Ovary (tissue), 3 donors: ENCODE measurements around the gene PYM1.

Experiments
- POLR2A ChIP-seq: fragments of 450-650 bp; IDR thresholded peaks from one replicate; pipeline ENCODE4 v1.6.1; 2017; ENCODE audit warnings: antibody characterized with exemption, mild to moderate bottlenecking, moderate library complexity
- TF ChIP-seq, protein P1 (sequence below), 3 donors: fragments of 450-650 bp in 2 of 3; fragments of 200-600 bp in 1 of 3; IDR thresholded peaks; one replicate each; pipeline versions ENCODE4 v1.5.1 to v1.8.0; 2016 to 2022; ENCODE audit warnings: antibody characterized with exemption in 3 of 3, mild to moderate bottlenecking in 1 of 3
- donor health status: DM: no; HTN: no; CAD: no.

DNA sequence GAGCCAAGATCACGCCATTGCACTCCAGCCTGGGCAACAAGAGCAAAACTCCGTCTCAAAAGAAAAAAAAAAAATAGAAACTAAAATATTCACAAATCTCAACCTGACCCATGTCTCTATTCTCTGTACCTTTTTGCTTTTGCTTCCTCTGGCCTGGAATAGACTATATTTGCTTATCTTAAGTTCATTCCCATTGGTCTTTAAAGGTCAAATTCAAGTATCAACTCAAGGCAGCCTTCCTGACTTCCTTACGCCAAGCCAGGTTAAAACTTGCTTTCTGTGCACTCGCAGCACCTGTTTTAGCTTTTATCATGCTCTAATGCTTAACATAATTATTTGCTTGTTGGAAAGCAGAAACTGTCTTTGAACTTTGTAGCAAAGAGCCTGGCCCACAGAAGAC is 14.8 kb downstream of the PYM1 start:
- TF ChIP-seq, protein P1, sequence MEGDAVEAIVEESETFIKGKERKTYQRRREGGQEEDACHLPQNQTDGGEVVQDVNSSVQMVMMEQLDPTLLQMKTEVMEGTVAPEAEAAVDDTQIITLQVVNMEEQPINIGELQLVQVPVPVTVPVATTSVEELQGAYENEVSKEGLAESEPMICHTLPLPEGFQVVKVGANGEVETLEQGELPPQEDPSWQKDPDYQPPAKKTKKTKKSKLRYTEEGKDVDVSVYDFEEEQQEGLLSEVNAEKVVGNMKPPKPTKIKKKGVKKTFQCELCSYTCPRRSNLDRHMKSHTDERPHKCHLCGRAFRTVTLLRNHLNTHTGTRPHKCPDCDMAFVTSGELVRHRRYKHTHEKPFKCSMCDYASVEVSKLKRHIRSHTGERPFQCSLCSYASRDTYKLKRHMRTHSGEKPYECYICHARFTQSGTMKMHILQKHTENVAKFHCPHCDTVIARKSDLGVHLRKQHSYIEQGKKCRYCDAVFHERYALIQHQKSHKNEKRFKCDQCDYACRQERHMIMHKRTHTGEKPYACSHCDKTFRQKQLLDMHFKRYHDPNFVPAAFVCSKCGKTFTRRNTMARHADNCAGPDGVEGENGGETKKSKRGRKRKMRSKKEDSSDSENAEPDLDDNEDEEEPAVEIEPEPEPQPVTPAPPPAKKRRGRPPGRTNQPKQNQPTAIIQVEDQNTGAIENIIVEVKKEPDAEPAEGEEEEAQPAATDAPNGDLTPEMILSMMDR (IDR thresholded peaks at IDR 0.05), result no peak
- no peak for TF ChIP-seq POLR2A
